GM12892 (cell line): ENCODE results near the gene SMNDC1.

Source experiments
- POLR2A ChIP-seq: IDR thresholded peaks from 2 replicates; pipeline ENCODE4 v1.6.1; 2011; ENCODE audit warnings: low read depth, low read length, control low read depth
- POLR2AphosphoS5 ChIP-seq: IDR thresholded peaks from 2 replicates; pipeline ENCODE4 v1.6.1; 2011; ENCODE audit warnings: low read depth, low read length, control low read depth

DNA sequence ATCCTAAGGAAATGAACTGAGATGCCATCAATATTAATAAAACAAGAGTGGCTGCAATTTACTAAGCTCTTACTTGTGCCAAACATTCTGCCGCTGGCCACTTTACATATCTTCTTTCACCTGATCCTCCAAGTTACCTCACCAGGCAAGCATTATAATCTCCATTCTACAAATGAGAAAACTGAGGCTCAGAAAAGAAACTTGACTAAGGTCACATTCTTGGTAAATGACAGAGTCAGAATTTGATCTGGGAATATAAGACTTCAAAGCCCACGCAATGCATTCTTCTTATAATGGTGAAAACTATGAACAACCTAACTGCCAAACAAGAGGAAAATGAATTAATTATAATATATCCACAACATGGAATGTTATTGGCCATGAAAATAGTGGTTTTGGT lies 46.1 kb upstream of the SMNDC1 start:
- no peak for TF ChIP-seq POLR2A
- no peak for TF ChIP-seq POLR2AphosphoS5
